Uterus (tissue), 4 donors: Measurements from ENCODE around the gene PNPLA4. TPM values are rescaled to one million over a fixed set of nuclear protein-coding genes. Genes with fewer than 3 reads are reported as not detected.

Experiments
- DNase-seq, 2 donors: peaks; one replicate each; pipeline ENCODE4 v3.0.0-alpha.2; 2019 to 2020
- H3K27ac ChIP-seq, 2 donors: fragments of 200-600 bp; sonication (generic); 1 replicate in 1 of 2; 2 replicates in 1 of 2; pipeline ENCODE4 v1.5.1; 2016 to 2018
- H3K27me3 ChIP-seq, 2 donors: fragments of 200-600 bp; sonication (generic); one replicate each; pipeline ENCODE4 v1.5.1; 2018 to 2019; ENCODE audit warnings: control low read depth in 1 of 2
- H3K36me3 ChIP-seq, 2 donors: fragments of 200-600 bp; sonication (generic); one replicate each; pipeline ENCODE4 v1.5.1; 2019; ENCODE audit warnings: control low read depth in 1 of 2
- H3K4me1 ChIP-seq, 2 donors: fragments of 200-600 bp; sonication (generic); one replicate each; pipeline ENCODE4 v1.5.1; 2018 to 2019; ENCODE audit warnings: control low read depth in 1 of 2
- H3K4me3 ChIP-seq, 2 donors: fragments of 200-600 bp; sonication (generic); 1 replicate in 1 of 2; 2 replicates in 1 of 2; pipeline ENCODE4 v1.5.1; 2018 to 2019; ENCODE audit warnings: mild to moderate bottlenecking in 1 of 2
- H3K9me3 ChIP-seq, 2 donors: fragments of 200-600 bp; sonication (generic); one replicate each; pipeline ENCODE4 v1.5.1; 2019; ENCODE audit warnings: control low read depth in 1 of 2
- CTCF ChIP-seq, 4 experiments: fragments of 200-600 bp in 2 of 4; fragments of 450-650 bp in 2 of 4; sonication (generic) in 2 of 4; IDR thresholded peaks; one replicate each; pipeline ENCODE4 v1.5.1; 2016 to 2019; ENCODE audit warnings: antibody characterized with exemption in 4 of 4, mild to moderate bottlenecking in 2 of 4, moderate library complexity in 1 of 4
- POLR2A ChIP-seq, 2 donors: fragments of 450-650 bp; IDR thresholded peaks; one replicate each; pipeline ENCODE4 v1.6.1; 2016; ENCODE audit warnings: antibody characterized with exemption in 2 of 2, mild to moderate bottlenecking in 1 of 2, moderate library complexity in 1 of 2
- intact Hi-C: fragments of 100-400 bp; cut with DNase I; formaldehyde crosslinking; loops from one replicate; pipeline ENCODE4 v1.15.1; 2023; ENCODE audit warnings: low total_unique reads
- total RNA-seq, 4 donors: library from RNA; depleted of rRNA in 3 of 4; stranded (reverse); fragments of >200 nt in 3 of 4; gene quantifications; one replicate each; pipeline versions ENCODE4 v1.1.0 to v1.2.4, GENCODE V29; 2014 to 2023
- donor health status: DM: yes; HTN: yes; CAD: no.

PNPLA4 gene
- total RNA-seq, 4 donors from 2014 or later = 1.8 to 17.4 (median 11.3) TPM

DNA sequence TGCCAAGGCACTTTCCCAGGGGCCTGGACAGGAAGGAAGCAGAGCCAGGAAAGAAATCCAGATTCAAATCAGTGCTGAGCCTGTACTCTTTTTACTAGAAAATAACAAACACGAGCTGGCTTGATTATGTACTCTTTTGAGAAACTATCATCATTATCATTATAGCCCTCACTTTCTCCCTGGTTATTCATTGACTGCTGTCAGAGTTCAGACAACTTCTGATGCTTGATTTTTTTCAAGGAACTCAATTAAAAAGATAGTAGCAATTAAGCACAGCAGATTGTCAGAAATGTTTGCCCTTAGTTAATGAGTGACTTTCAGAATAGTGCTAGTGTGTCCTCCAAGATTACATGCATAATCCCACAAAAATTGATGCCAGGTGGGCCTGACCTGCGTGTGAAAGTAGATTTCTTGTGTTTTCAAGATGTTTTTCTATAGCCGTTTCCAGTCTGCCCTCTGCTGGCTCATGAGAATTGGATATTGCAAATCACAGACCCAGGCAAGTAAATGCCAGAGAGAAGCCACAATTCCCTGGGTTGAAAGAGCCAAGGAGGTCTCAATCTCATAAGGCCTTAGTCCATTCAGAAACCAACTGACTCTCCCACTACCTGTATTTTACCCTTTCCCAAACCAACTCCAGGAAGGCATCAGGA is 14.3 kb upstream of the PNPLA4 start:
- no peak for TF ChIP-seq CTCF (IDR thresholded peaks at IDR 0.05)
- TF ChIP-seq POLR2A (IDR thresholded peaks at IDR 0.05) = no peak
- intact Hi-C loops = no loop called here

GRCh38 chrX:7934026-7934425 is 6.8 kb upstream of the PNPLA4 start:
- no peak overlapping the region for H3K27ac ChIP-seq
- intact Hi-C loops = no loop called here
- no peaks in the 10 kb centered on the region for H3K4me1 ChIP-seq
- no peak for TF ChIP-seq POLR2A (IDR thresholded peaks at IDR 0.05)
- TF ChIP-seq CTCF (IDR thresholded peaks at IDR 0.05) = no peak
- H3K36me3 ChIP-seq = no peaks in the 10 kb centered on the region
- H3K27me3 ChIP-seq = no peaks in the 10 kb centered on the region
- DNase-seq = no peak
- no peak overlapping the region for H3K4me3 ChIP-seq
- no peaks in the 10 kb centered on the region for H3K9me3 ChIP-seq

More for the DNA sequence above, 14.3 kb upstream of the PNPLA4 start:
- no peaks in the 10 kb centered on the region for H3K4me1 ChIP-seq
- no peaks in the 10 kb centered on the region for H3K9me3 ChIP-seq
- H3K4me3 ChIP-seq = no peak overlapping the region
- DNase-seq = no peak
- no peaks in the 10 kb centered on the region for H3K27me3 ChIP-seq
- H3K36me3 ChIP-seq = no peaks in the 10 kb centered on the region
- H3K27ac ChIP-seq = no peak overlapping the region

GRCh38 chrX:7926914-7927258 is 327 bp downstream of the PNPLA4 start:
- H3K4me1 ChIP-seq = peaks cover 0 to 3% of the 10 kb centered on the region in 2 donors
- H3K36me3 ChIP-seq = no peaks in the 10 kb centered on the region
- peak overlapping the region; percentile 16 to 29 for H3K27ac ChIP-seq
- no peaks in the 10 kb centered on the region for H3K27me3 ChIP-seq
- DNase-seq = no peak
- TF ChIP-seq POLR2A (IDR thresholded peaks at IDR 0.05) (no peak), CTCF (IDR thresholded peaks at IDR 0.05) (no peak)
- no peaks in the 10 kb centered on the region for H3K9me3 ChIP-seq
- intact Hi-C loops = no loop called here
- H3K4me3 ChIP-seq = peak overlapping the region; percentile 45 to 57

DNA sequence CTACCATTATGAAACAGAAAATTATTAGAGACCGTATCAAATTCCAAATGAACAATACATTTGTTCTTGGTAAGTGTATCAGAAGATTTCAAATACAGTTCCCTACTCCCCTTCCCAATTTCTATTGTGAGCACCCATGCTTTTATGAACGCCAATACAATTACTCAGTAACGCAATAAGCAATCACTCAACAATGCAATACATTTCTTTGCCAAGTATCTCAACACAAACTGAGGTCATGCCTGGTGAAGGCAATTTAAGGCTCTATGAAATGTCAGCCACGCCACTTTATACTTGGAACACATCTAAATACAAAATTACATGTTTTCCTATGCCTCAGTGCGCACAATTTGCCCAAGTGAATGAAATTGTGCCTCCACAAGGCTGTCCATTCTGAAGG is 712 bp downstream of the PNPLA4 start:
- Histone ChIP-seq H3K27me3 (no peaks in the 10 kb centered on the region), H3K9me3 (no peaks in the 10 kb centered on the region), H3K27ac (peak overlapping the region in 1 of 2 donors; percentile 16), H3K4me1 (peaks cover 0 to 3% of the 10 kb centered on the region in 2 donors), H3K36me3 (no peaks in the 10 kb centered on the region), H3K4me3 (peak overlapping the region; percentile 45 to 57)
- TF ChIP-seq POLR2A (IDR thresholded peaks at IDR 0.05) = no peak
- no peak for TF ChIP-seq CTCF (IDR thresholded peaks at IDR 0.05)
- intact Hi-C loops = no loop called here
- no peak for DNase-seq

DNA sequence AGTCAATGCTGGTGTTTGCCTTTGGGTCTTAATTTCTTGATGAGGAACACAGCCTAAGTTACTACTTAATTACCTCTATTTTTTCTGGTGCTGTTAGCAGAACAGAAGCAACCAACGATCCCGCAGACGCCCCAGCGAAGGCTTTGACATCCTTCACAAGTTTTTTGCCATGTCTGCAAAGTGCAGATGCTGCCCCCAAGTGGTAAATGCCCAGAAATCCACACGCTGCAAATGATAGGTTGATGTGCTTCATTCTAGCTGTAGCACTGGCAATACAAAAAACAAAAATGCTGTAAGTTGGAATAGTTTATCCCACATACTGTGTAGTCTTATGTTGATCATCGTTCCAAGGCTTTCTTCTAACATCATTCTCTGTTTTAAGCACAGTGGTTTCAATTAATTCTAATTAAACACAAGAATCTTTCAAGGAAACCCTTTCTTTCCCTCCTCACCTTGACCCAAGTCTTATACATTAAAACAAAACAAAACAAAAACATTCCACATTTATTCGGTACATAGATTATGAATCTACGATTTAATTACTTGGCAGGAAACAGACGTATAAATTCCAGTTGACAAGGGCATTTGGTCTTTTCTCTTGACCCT is 1.2 kb downstream of the PNPLA4 start:
- no peak overlapping the region for H3K4me3 ChIP-seq
- no peaks in the 10 kb centered on the region for H3K27me3 ChIP-seq
- H3K36me3 ChIP-seq = no peaks in the 10 kb centered on the region
- TF ChIP-seq POLR2A (IDR thresholded peaks at IDR 0.05) = no peak
- peak; percentile 21 to 49 (median 34) for TF ChIP-seq CTCF (IDR thresholded peaks at IDR 0.05)
- H3K27ac ChIP-seq = no peak overlapping the region
- peak in 1 of 2 donors; percentile 20 for DNase-seq
- H3K4me1 ChIP-seq = peaks cover 0 to 3% of the 10 kb centered on the region in 2 donors
- no peaks in the 10 kb centered on the region for H3K9me3 ChIP-seq
- intact Hi-C loops = no loop called here
